Activated B cell treated with CpG ODN at 0.5 μM for 24 hours (primary cell): Measurements from ENCODE around the gene CTNNA1. TPM values are rescaled to one million over a fixed set of nuclear protein-coding genes. Genes with fewer than 3 reads are reported as not detected.
"Not testable (repeated sequence)": the region's sequence is repeated elsewhere in the genome, so short reads cannot be mapped to it uniquely, and the experiment has no call there.

ENCODE experiments used
- ATAC-seq: fragments of 200-7000 bp; cut with Tn5 transposase; one replicate; pipeline ENCODE4 v1.10.0; 2021; ENCODE audit warnings: low read depth, mild to moderate bottlenecking, moderate library complexity
- CTCF ChIA-PET: fragments of 350-600 bp; sonication (Branson Sonifier 250); formaldehyde crosslinking; loops from one replicate; lab custom pipeline; 2021; ENCODE audit warnings: antibody characterized with exemption; lab: Charles Lee
- POLR2A ChIA-PET: fragments of 350-600 bp; sonication (Branson Sonifier 250); formaldehyde crosslinking; loops from one replicate; lab custom pipeline; 2021; ENCODE audit warnings: antibody characterized with exemption; lab: Charles Lee
- DNase-seq: peaks from one replicate; pipeline ENCODE4 v3.0.0; 2022
- H3K27ac Mint-ChIP-seq: one replicate; pipeline ENCODE4 v1.8.0; 2020; ENCODE audit warnings: mixed read lengths
- H3K27me3 Mint-ChIP-seq: one replicate; pipeline ENCODE4 v1.8.0; 2021; ENCODE audit warnings: mixed read lengths
- H3K36me3 Mint-ChIP-seq: one replicate; pipeline ENCODE4 v1.8.0; 2021; ENCODE audit warnings: low read depth, mixed read lengths
- H3K4me1 Mint-ChIP-seq: one replicate; pipeline ENCODE4 v1.8.0; 2021; ENCODE audit warnings: mixed read lengths
- H3K4me3 Mint-ChIP-seq: one replicate; pipeline ENCODE4 v1.8.0; 2020; ENCODE audit warnings: mild to moderate bottlenecking, mixed read lengths
- H3K9me3 Mint-ChIP-seq: one replicate; pipeline ENCODE4 v1.8.0; 2020; ENCODE audit warnings: mixed read lengths
- CTCF ChIP-seq: fragments of 200-600 bp; IDR thresholded peaks from one replicate; pipeline ENCODE4 v1.8.0; 2022; ENCODE audit warnings: antibody characterized with exemption, mild to moderate bottlenecking
- intact Hi-C: fragments of 100-400 bp; cut with micrococcal nuclease; formaldehyde crosslinking; loops from one replicate; pipeline ENCODE4 v1.15.1; 2024
- total RNA-seq: library from RNA; stranded (reverse); gene quantifications from 2 replicates; pipeline ENCODE4 v1.2.3, GENCODE V29; 2022

Gene CTNNA1
- total RNA-seq, 1 donor from 2014 or later = 76.0 TPM

GRCh38 chr5:138805096-138805495, 51.9 kb downstream of the CTNNA1 start:
- no peak for TF ChIP-seq CTCF
- H3K4me3 Mint-ChIP-seq = no peak overlapping the region
- intact Hi-C loops = no loop called here
- POLR2A ChIA-PET = no interaction called here
- CTCF ChIA-PET = interaction anchor here (1.5 kb wide), 1 partner anchor 20 kb away, joined by 3 read pairs; no protein-coding TSS in a partner anchor
- no peak overlapping the region for H3K27ac Mint-ChIP-seq
- peaks cover 18% of the 10 kb centered on the region for H3K36me3 Mint-ChIP-seq
- H3K4me1 Mint-ChIP-seq = peaks cover 10% of the 10 kb centered on the region
- H3K9me3 Mint-ChIP-seq = peaks cover 2% of the 10 kb centered on the region
- no peaks in the 10 kb centered on the region for H3K27me3 Mint-ChIP-seq
- DNase-seq = no peak
- no peak for ATAC-seq

- no peak for ATAC-seq
- Mint-ChIP-seq H3K4me3 (no peak overlapping the region), H3K36me3 (peaks cover 24% of the 10 kb centered on the region), H3K4me1 (peaks cover 10% of the 10 kb centered on the region), H3K27ac (no peak overlapping the region), H3K27me3 (no peaks in the 10 kb centered on the region), H3K9me3 (no peaks in the 10 kb centered on the region)
- POLR2A ChIA-PET = no interaction called here
- intact Hi-C loops = no loop called here
- CTCF ChIA-PET = interaction anchor here (0.6 kb wide), 1 partner anchor 117 kb away, joined by 4 read pairs; no protein-coding TSS in a partner anchor
- DNase-seq = no peak
- TF ChIP-seq CTCF = no peak
These were observed 54.0 kb downstream of the CTNNA1 start for GRCh38 chr5:138807182-138807581.

- intact Hi-C loops = no loop called here
- no peak for ATAC-seq
- Mint-ChIP-seq H3K4me1 (peaks cover 10% of the 10 kb centered on the region), H3K36me3 (peaks cover 36% of the 10 kb centered on the region), H3K27ac (no peak overlapping the region), H3K4me3 (no peak overlapping the region), H3K27me3 (no peaks in the 10 kb centered on the region), H3K9me3 (no peaks in the 10 kb centered on the region)
- no peak for DNase-seq
- ChIA-PET POLR2A (no interaction called here), CTCF (interaction anchor here (0.9 kb wide), 1 partner anchor 19 kb away, joined by 3 read pairs; no protein-coding TSS in a partner anchor)
- TF ChIP-seq CTCF = no peak
These were observed 56.2 kb downstream of the CTNNA1 start for GRCh38 chr5:138809391-138809790.

GRCh38 chr5:138810861-138811260, 57.6 kb downstream of the CTNNA1 start:
- CTCF ChIA-PET, H3K27ac Mint-ChIP-seq, H3K4me3 Mint-ChIP-seq, H3K27me3 Mint-ChIP-seq, H3K9me3 Mint-ChIP-seq, DNase-seq, ATAC-seq, intact Hi-C loops, H3K4me1 Mint-ChIP-seq, POLR2A ChIA-PET: not testable (repeated sequence)
- H3K36me3 Mint-ChIP-seq = peaks cover 37% of the 10 kb centered on the region

GRCh38 chr5:138815529-138815928, 62.3 kb downstream of the CTNNA1 start:
- Mint-ChIP-seq H3K4me1 (no peaks in the 10 kb centered on the region), H3K4me3 (no peak overlapping the region), H3K27ac (no peak overlapping the region), H3K9me3 (no peaks in the 10 kb centered on the region), H3K27me3 (no peaks in the 10 kb centered on the region), H3K36me3 (peaks cover 40% of the 10 kb centered on the region)
- intact Hi-C loops = no loop called here
- CTCF ChIA-PET = no interaction called here
- POLR2A ChIA-PET = no interaction called here
- TF ChIP-seq CTCF = no peak
- ATAC-seq = no peak
- no peak for DNase-seq

- Mint-ChIP-seq H3K4me3 (no peak overlapping the region), H3K27me3 (no peaks in the 10 kb centered on the region), H3K27ac (no peak overlapping the region), H3K36me3 (peaks cover 32% of the 10 kb centered on the region), H3K9me3 (no peaks in the 10 kb centered on the region), H3K4me1 (no peaks in the 10 kb centered on the region)
- POLR2A ChIA-PET = no interaction called here
- no peak for TF ChIP-seq CTCF
- no peak for ATAC-seq
- no peak for DNase-seq
- CTCF ChIA-PET = no interaction called here
- intact Hi-C loops = no loop called here
These were observed 64.0 kb downstream of the CTNNA1 start for GRCh38 chr5:138817241-138817640.
